Limb (tissue), 2 donors: ENCODE measurements around the gene MRPL14.
A peak's percentile ranks its signal among the peaks of the same experiment; 100 is the strongest.

Source experiments
- DNase-seq, 2 donors: peaks; one replicate each; pipeline ENCODE4 v3.0.0-alpha.2; 2016; ENCODE audit errors: extremely low spot score in 2 of 2

Gene MRPL14

DNA sequence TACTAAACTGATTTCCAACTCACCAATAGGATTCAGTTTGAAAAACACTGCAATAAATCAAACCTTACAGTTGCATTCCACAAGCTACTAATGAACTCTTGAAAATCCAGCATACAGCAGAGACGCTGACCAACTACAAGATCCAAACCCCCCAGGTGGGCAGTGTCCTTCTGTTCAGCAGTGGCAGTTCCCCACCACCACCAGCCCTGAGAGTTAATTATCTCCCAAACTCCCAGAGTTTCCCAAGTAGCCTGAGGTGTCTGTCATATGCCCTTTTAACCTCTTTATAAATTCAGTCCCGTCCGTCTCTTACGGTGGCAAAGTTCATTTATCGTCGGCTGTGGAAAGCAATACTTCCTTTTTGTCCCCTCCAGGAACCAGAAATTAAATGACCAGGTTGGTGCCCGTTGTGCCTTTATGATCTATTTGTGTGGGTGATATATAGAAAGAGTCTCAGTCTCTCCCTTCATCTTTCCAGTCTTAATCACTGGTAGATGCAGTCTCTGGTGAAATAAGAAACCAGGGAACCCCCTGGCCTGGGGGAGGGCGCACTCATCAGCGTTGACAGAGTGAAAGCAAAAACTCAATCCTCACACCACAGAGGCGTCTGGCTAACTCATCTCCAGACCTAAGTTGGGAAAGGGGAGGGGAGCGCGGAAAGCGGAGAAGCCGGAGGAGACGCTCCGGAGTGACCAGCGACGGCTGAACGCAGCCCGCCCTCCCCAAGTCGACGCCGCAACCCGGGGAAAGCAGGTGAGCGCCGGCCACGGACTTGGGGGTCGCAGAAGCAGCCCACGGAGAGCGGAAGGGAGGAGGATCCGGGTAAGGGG is 717 bp downstream of the MRPL14 start:
- DNase-seq, result peak in 1 of 2 donors; percentile 47

DNA sequence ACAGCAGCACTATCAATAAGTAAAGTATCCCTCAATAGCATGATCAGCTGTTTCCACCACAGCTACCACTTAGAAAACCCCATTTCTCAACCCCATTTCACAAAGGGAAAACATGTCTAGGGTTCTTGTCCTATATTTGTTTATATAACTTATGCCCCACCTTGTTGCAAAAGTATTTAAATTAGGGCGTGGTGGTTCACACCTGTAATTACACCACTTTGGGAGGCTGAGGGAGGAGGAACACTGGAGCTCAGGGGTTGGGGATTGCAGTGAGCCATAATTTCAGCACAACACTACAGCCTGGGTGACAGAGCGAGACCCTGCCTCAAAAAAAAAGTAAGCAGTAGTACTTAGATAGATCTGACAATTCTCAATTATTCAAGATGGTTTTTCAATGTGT is 3.7 kb downstream of the MRPL14 start:
- no peak for DNase-seq

DNA sequence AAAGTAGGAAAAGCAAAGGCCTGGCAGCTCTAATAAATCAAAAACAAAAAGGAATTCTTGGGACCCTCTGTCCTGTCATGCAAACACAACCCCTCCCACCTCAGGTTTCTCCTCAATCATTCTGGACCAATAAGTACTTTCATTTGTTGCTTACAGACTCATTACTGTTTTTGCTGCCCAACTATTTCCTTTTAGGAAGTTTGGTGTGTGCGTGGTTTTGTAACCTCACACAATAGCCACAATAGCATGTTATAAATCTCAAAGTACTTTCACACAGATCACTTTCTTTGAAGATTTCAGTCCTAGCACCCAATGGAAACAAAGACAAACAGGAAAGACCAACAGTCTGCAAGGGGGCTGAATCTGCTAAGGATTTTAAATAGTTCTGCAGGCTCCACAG is 4.5 kb downstream of the MRPL14 start:
- no peak for DNase-seq

DNA sequence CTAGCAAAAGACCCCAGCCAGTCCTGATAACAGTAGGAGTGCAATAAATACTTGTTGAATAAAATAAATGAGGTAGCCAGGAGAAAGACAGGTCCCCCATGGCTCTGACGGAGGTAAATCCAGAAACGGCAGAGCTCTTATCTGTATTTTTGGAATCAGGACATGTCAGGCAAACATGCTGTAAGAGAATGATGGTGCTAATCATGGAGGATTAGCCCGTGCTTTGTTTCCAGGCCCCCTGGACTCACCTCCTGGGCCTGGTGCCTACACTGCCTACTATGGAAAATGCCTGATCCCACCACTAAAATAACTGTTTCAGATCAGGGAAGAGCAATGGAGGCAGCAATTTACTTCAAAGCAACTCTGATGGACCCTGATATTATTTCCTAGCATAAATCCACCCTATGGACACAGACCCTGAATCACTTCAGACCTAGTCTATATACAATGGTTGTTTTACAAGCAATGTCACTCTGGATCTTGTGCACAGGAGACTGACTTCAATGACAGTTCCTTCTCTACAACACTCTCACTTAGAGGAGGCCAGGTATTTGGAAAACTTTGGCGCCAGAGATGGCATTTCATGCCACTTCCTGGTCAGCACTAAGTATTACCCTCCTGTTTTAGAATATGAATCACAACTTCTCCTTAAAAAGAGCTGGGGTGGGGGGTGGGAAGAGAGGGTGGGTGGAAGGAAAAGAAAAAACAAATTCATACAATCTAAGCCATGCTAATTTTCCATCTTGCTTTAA is 6.4 kb downstream of the MRPL14 start:
- DNase-seq, result no peak

DNA sequence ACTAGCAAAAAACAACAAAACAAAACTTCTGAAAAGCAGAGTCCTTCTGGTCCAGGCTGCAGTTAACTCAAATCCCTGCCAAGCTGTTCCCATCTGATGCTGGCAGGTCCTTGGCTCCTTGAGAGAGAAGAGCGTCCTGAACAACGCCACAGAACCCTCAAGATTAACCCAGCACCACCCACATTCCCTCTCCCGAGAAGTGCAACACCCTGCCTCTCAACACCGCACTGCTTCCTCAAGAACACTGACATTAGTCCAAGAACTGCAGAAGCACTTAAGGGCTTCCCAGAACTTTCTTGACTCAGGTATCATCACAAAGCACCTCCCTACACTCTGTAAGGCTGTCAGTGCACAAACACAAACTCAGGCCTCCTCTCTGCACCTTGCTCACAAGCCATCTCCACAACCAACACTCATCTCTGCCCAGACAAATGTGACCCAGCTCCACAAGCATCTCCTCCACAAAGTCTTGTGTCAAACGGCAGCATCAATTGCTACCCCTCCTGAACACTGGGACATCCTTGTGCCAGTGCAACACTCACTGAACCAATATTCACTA is 7.5 kb downstream of the MRPL14 start:
- DNase-seq, result no peak

DNA sequence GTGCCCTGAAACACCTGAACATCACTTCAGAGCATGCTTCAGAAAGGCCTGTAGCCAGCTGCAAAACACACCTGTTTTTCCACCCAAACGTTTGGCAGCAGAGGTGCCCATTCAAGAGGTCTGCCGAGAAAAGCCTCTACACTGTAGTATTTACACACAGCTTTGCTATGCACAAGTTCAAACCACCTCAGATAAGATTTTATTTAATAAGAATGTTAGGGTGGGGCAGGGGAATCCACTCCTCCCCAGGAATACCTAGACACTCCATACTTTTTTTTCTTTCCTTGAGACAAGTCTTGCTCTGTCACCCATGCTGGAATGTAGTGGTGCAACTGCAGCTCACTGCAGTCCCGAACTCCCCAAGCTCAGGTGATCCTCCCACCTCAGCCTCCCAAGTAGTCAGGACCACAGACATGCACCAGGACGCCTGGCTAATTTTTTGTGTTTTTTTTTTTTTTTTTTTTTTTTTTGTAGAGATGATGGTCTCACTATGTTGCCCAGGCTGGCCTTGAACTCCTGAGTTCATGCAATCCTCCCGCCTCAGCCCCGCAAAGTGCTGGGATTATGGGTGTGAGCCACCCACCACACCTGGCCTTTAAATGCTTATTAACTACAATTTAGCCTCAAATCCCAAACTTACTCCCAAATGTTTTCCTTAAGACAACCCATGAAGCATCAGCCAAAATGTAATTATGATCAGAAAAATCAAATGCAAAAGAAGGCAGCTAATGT is 9.7 kb downstream of the MRPL14 start:
- DNase-seq, result no peak

DNA sequence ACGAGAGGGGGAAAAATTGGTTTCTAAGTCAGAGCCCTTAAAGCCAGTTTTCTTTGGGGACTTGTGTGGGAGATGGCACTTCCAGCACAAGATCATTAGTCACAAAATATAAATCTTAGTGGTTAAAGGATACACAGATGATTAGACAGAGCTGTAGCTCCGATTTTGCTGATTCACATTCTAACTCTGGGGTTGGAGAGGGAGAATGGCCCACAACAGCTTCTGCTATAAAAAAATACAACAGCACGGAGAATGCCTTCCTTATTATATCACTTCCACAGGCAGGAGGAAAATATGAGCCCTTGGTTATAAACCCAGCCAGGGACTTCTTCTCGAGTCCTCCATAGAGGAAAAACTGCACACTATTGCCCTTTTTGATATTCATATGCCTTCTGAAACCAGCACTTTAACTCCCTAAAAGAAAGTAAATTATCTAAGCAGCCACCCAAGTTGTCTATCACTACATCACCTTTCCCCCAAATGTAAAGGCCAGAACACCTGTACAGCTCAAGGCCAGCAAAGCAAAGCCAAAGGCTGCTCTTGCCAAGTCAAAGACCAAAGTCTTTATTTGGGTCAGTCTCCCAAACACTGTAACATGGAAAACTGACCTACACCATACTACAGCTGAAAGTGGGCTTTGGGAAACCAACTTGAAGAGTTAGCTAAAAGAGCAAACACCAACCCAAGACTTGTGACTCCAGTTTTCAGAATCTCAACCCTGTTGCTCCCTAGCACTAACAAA is 10.4 kb downstream of the MRPL14 start:
- DNase-seq, result no peak

DNA sequence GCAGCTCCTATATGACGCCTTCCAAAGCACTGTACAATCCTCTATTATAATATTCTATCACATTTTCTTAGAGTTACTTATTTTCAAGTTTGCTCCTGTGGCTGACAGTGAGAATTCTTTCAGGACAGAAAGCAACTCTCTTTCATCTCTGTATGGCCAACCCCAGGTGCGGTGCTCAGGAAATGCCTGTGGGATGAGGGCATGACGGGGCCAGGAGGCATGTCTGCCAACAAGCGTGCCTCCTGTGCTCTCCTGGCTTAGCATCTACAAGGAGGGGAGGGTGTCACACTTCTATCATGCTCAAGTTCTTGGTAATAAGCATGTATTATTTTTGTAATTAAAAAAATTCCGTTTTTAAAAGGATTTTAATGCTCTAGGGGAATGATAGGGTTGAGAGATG is 11.4 kb downstream of the MRPL14 start:
- no peak for DNase-seq

DNA sequence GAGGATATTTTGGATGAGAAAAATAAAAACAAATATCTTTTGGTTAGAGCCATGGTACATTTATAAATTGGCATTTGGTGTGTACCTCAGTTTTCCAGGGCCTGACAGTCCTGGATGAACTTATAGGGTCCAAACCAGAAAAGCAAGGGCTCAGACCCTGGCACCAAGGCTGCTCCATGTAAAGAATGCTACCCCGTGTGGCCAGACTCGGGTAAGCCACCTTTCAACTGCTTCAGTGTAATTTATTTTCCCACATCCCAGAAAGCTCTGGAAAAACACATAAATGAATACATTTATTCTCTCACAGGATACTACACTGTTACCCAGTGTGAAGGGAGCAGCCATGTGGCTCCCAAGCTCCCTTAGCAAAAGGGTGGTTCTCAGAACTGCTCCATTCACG is 13.8 kb downstream of the MRPL14 start:
- DNase-seq, result no peak

DNA sequence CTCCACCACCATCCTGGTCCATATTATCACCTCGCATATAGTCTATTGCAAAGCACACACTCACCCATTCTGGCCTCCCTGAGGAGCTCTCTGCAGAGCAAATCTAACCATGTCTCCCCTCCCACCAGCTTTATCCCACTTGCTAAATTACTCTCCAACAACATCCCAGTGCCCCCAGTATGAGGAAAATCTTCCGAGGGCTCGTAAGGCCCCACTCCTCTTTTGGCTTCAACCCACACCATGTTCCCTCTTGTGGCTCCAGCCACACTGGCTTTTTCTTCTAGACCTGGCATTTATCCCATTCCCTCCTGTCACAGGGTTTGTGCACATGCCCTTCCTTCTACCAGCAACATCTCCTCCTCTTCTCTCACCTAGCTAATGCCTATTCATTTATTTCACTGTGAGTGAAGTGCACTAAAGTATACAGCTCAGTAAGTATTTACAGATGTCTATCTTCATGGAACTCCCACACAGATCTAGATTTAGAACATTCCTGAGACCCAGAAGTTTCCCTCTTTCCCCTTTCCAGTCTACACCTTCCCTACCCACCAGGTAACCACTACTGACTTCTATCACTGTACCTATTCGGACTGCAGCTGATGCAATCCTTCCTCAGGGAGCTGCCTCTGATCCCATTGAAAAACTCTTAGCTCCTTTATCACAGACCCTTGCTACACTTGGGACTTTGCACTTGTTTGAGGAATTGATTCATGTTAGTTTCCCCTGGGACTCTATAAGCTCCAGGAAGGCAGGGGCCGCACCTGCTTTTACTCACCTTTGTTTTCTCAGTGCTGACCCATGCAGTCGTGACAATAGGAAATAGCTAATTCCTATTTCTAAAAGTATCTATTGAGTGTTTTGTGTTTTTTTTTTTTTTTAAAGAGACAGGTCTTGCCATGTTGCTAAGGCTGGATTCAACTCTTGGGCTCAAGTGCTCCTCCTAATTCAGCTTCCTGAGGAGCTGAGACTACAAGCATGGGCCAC is 15.5 kb downstream of the MRPL14 start:
- DNase-seq, result no peak

DNA sequence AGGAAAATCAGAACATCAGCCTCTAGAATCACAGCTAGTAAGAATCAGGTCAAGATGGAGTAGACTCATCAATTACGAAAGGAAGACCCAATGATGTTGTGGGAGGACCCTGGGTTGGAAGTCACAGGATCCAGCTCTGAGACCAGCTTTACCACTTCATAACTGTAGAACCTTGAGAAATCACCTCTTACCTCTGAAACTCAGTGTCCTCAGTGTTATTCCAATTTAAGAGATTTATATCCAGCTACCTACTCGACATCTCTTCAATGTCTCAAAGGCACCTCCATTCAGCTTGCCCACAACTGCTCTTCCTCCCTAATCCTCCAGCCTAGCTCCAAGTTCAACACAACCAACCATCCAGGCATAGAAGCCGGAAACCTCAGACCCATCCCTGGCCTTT is 16.3 kb downstream of the MRPL14 start:
- DNase-seq, result no peak

DNA sequence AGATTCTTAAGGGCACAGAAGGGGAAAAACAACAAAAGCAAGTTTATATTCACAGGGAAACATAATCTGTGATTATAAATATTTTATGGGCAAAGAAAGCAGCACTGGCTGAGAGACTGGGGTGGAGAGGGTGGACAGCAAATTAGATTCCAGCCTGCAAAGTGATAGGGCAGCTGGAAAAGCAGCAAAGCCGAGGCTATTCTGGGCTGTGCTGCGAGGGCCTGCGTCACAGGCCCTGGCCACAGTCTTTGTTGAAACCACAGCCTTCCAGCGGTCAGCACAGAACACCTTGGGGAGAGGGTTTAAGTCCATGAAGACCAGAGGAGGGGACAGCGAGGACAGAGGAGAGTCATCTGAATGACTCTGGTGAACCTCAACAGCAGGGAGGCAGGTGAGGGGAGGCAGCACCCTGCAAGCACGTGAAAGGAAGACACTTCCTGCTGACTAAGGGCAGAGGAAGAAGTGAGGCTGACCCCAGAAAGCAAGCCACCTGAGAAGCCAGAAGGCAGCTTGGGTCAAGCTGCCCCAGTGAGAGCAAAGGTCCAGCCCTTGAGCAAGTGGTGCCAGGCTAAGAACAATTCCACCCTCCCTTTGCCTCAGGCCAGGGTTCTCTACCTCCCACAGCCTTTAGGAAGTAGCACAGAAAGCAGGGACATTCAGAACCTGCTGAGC is 17.1 kb downstream of the MRPL14 start:
- no peak for DNase-seq

DNA sequence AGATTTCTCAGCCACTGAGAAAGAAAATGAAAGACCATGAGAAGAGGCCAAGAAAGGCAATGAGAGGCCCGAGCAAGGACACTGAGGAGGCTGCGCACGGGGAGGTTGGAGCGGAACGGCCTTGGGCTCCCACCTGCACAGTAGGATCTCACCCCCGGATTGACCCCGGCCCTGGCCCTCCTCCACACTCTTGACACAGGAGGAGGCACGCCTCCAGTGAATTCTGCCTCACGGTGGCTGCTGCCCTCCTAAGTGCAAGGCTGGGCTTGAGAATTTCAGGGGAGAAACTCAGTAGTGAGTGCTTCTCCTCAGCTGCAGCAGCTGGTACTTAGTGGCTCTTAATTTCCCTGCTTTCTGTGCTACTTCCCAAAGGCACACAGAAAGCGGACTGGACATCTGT is 18.0 kb downstream of the MRPL14 start:
- no peak for DNase-seq

DNA sequence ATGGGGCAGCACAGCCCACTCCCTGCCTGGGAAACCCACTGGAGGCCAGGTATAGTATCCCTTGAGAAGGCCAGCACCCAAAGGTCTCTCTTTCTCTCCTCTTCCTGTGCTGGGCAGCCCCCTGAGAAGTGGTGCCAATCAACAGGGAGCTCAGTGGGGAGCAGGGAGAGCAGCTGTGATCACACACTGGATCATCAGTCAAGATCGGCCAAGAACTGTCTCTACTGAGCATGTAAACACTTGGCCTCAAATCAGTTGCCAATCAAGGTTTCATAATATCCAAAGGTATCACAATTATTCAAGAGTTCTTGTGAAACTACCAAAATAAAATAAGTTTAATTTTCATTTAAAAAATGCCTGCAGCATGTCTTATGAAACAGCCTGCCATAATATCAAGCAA is 18.8 kb downstream of the MRPL14 start:
- DNase-seq, result no peak

DNA sequence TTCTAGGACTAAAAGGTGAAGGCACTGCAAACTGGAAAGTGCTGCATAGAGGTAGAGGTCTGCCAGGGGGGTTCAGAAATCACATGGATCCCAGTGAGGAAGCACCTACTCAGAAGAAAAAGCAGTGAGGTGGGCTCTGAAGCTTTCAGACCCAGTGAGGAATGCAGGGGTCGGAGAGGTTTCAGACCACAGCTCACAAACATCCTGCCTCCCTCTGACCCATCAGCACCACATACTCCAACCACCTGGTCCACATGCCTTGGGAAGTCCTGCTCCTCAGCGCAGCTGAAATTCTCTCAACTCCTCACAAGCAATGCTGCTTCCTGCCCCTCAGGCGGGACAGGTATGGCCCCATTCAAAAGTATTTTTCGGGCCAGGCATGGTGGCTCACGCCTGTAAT is 20.2 kb downstream of the MRPL14 start:
- DNase-seq, result no peak

DNA sequence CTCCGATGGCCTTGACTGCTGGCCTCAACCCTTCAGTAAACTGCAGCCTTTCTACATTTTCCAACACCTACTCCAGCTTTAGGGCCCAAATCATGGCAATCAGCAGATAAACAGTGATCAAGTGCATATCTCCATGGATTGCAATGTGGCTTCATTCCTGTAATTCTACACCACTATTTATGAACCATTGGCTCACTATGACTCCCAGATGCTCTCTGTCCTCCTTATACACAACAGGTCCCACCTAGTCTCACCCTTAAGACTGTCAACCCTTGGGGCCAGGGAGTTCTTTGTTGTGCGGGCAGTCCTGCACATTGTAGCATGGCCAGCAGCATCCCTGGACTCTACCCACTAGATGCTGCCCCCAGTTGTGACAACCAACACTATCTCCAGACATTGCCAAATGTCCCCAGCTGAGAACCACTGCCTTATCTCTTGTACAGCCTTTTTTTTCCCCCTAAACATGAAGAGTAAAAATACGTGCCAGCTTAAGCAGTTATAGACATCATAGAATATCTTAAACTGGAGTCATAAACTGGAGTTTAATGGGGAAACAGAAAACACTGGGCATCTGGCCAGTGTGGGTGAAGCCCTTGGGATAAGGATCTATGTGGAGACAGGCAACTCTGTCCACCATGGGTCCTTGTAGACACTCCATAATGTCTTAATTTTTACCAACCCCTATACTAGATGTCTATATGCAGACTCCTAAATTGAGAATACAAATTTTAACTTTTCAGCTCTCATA is 21.1 kb downstream of the MRPL14 start:
- DNase-seq, result no peak

DNA sequence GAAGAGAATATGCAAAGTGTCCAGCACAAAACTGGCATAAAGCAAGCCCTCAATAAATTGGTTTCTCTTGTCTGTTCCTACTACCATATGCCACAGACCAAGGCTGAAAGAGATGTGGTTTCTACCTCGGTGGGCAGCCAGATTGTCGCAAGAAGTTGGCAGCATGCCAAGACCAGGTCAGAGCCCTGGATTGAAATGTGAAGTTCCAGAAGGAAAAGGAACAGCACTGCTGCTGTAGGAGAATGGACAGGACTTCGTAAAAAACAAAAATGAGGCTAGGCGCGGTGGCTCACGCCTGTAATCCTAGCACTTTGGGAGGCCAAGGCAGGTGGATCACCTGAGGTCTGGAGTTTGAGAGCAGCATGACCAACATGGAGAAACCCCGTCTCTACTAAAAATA is 22.1 kb downstream of the MRPL14 start:
- no peak for DNase-seq

DNA sequence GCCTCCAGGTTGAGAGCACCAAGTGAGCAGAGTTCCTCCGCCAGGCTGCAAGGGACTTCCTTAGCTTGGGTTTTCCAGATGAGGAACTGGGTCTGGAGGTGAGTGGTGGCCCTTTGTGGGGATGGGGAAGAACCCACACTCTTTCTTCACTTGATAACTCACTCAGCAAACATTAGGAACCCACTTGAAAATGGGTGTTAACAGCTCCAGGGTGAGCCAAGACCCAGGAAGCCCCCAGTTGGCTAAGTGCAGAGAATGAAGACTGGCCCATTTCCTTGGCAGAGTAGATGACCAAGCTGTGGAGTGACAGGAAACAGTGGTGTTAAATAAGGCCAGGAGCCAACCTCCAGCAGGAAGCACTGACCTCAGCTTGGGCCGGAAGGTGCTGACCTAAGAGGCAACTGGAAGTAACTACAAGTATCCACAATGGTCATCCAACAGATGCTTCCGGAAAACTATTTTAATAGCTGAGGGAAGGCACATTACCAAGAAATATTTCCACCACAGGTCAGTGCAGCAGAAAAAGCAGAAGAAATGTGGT is 22.7 kb downstream of the MRPL14 start:
- DNase-seq, result no peak

DNA sequence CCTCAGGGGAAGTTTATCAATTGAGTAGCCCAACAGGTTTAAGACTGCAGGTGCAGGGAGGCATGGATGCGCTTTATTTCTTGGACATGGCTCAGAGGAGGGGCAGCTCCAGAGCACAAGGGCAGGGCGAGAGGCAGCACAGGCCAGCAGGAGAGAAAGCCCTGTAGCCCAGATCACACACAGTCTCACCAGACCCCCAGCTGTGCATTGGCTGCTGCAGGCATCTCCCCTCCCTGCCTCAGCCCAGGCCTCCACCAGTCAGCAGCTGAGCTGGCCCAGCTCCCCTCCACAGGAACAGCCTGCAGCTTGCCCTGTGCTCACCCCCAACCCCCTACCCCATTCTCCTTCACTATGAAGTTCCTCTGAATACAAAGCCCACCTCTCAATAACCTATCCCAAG is 24.7 kb downstream of the MRPL14 start:
- DNase-seq, result no peak
